ENCODE data around the gene RNASEL. TPM values are rescaled to one million over a fixed set of nuclear protein-coding genes. Genes with fewer than 3 reads are reported as not detected.
A peak's percentile ranks its signal among the peaks of the same experiment; 100 is the strongest.

RNASEL gene
- total and polyA plus RNA-seq, 9 of the 15 experiments (the other 6 are each of a cell fraction or from before 2014, with no cell fraction given) = 4.3 to 11.1 (median 7.2) TPM

DNA sequence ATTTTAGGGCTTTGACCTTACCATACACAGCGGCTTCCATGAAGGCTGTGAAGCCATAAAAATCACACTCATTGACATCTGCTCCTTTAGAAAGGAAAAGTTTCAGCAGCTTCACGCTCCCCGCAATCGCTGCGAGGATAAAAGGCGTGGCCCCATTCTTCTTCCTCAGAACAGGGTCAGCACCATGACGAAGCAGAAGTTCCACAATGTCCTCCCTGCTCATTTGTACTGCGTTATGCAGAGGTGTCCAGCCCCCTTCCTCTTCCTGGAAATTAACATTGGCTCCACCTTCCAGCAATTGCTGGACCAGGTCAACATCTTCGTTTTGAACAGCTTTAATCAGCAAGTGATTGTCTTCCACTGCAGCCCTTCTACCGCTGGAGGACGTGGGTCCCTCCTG lies 2.7 kb downstream of the RNASEL start (continued):
- peak; percentile 94 for TF ChIP-seq MAFG (tag; conservative IDR thresholded peaks at IDR 0.05)
- TF ChIP-seq LCOR (CRISPR knock-in tag; IDR thresholded peaks at IDR 0.05) = no peak
- no peak for TF ChIP-seq ZNF444 (CRISPR knock-in tag; IDR thresholded peaks at IDR 0.05)
- TF ChIP-seq, protein P1, sequence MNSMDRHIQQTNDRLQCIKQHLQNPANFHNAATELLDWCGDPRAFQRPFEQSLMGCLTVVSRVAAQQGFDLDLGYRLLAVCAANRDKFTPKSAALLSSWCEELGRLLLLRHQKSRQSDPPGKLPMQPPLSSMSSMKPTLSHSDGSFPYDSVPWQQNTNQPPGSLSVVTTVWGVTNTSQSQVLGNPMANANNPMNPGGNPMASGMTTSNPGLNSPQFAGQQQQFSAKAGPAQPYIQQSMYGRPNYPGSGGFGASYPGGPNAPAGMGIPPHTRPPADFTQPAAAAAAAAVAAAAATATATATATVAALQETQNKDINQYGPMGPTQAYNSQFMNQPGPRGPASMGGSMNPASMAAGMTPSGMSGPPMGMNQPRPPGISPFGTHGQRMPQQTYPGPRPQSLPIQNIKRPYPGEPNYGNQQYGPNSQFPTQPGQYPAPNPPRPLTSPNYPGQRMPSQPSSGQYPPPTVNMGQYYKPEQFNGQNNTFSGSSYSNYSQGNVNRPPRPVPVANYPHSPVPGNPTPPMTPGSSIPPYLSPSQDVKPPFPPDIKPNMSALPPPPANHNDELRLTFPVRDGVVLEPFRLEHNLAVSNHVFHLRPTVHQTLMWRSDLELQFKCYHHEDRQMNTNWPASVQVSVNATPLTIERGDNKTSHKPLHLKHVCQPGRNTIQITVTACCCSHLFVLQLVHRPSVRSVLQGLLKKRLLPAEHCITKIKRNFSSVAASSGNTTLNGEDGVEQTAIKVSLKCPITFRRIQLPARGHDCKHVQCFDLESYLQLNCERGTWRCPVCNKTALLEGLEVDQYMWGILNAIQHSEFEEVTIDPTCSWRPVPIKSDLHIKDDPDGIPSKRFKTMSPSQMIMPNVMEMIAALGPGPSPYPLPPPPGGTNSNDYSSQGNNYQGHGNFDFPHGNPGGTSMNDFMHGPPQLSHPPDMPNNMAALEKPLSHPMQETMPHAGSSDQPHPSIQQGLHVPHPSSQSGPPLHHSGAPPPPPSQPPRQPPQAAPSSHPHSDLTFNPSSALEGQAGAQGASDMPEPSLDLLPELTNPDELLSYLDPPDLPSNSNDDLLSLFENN (IDR thresholded peaks at IDR 0.05; ENCODE audit: low read depth in 2 of 2, low read length in 2 of 2) = no peak
- peak; percentile 91 for TF ChIP-seq SOX6 (IDR thresholded peaks at IDR 0.05)
- no peak for TF ChIP-seq BRF1 (IDR thresholded peaks at IDR 0.05; ENCODE audit: borderline replicate concordance, extremely low read depth, insufficient read length)
- peak; percentile 94 for TF ChIP-seq ZNF316 (IDR thresholded peaks at IDR 0.05)
- TF ChIP-seq L3MBTL2 (IDR thresholded peaks at IDR 0.05) = peak; percentile 79
- 0 out of 2 replicates have a peak, but pooled peaks have one; percentile 19 for TF ChIP-seq FOSL1 (tag; conservative IDR thresholded peaks at IDR 0.05)
- no peak for TF ChIP-seq FOXP1 (CRISPR knock-in tag; IDR thresholded peaks at IDR 0.05)
- no peak for TF ChIP-seq HNRNPK (IDR thresholded peaks at IDR 0.05; ENCODE audit: low read depth, low read length, poor library complexity, severe bottlenecking)
- peak in 1 of 3 experiments; percentile 52 for TF ChIP-seq YY1 (IDR thresholded peaks at IDR 0.05; ENCODE audit: borderline replicate concordance in 1 of 3, control insufficient read depth in 1 of 3, extremely low read depth in 1 of 3, insufficient read depth in 3 of 3, insufficient read length in 1 of 3, insufficient replicate concordance in 2 of 3, low read depth in 1 of 3, low read length in 2 of 3)
- TF ChIP-seq ATF7 (IDR thresholded peaks at IDR 0.05) = peak; percentile 52; the same call in 1 of the 2 replicates
- TF ChIP-seq ZFP30 (CRISPR knock-in tag; IDR thresholded peaks at IDR 0.05; ENCODE audit: borderline replicate concordance) = no peak
- 0 out of 2 replicates have a peak, but pooled peaks have one; percentile 50 for TF ChIP-seq SMARCC2 (IDR thresholded peaks at IDR 0.05; ENCODE audit: low read depth)
- peak; percentile 68; the same call in 1 of the 2 replicates for TF ChIP-seq NFE2L1 (tag; IDR thresholded peaks at IDR 0.05; ENCODE audit: borderline replicate concordance, low read depth)
- peak; percentile 80 for TF ChIP-seq MAFK (IDR thresholded peaks at IDR 0.05; ENCODE audit: low read length)
- peak; percentile 58 for TF ChIP-seq CREM (IDR thresholded peaks at IDR 0.05; ENCODE audit: low read depth)
- TF ChIP-seq DLX4 (CRISPR knock-in tag; IDR thresholded peaks at IDR 0.05) = no peak
- peak; percentile 73 for TF ChIP-seq DPF2 (IDR thresholded peaks at IDR 0.05)
- TF ChIP-seq CTBP1 (IDR thresholded peaks at IDR 0.05; ENCODE audit: borderline replicate concordance) = peak; percentile 80; the same call in 1 of the 2 replicates
- peak; percentile 63 to 69; a peak in 1 of 4 replicates for TF ChIP-seq RCOR1 (IDR thresholded peaks at IDR 0.05; ENCODE audit: borderline replicate concordance in 1 of 2, low read depth in 2 of 2, low read length in 2 of 2)
- peak; percentile 43 for TF ChIP-seq MYC (IDR thresholded peaks at IDR 0.05; ENCODE audit: low read depth, low read length)
- no peak for TF ChIP-seq MYC (CRISPR knock-in tag; IDR thresholded peaks at IDR 0.05; ENCODE audit: borderline replicate concordance, low read depth)
- TF ChIP-seq ZNF668 (CRISPR knock-in tag; IDR thresholded peaks at IDR 0.05) = no peak
- TF ChIP-seq C11orf30 (IDR thresholded peaks at IDR 0.05; ENCODE audit: low read depth) = peak; percentile 92

Data from K562 (cell line).